Glomerular visceral epithelial cell (primary cell): ENCODE data around the gene USP38.
"Not testable (repeated sequence)": the region's sequence is repeated elsewhere in the genome, so short reads cannot be mapped to it uniquely, and the experiment has no call there.

ENCODE experiments used
- DNase-seq: peaks from one replicate; pipeline ENCODE4 v3.0.0-alpha.2; 2016; ENCODE audit errors: extremely low spot score

Gene USP38, protein sequence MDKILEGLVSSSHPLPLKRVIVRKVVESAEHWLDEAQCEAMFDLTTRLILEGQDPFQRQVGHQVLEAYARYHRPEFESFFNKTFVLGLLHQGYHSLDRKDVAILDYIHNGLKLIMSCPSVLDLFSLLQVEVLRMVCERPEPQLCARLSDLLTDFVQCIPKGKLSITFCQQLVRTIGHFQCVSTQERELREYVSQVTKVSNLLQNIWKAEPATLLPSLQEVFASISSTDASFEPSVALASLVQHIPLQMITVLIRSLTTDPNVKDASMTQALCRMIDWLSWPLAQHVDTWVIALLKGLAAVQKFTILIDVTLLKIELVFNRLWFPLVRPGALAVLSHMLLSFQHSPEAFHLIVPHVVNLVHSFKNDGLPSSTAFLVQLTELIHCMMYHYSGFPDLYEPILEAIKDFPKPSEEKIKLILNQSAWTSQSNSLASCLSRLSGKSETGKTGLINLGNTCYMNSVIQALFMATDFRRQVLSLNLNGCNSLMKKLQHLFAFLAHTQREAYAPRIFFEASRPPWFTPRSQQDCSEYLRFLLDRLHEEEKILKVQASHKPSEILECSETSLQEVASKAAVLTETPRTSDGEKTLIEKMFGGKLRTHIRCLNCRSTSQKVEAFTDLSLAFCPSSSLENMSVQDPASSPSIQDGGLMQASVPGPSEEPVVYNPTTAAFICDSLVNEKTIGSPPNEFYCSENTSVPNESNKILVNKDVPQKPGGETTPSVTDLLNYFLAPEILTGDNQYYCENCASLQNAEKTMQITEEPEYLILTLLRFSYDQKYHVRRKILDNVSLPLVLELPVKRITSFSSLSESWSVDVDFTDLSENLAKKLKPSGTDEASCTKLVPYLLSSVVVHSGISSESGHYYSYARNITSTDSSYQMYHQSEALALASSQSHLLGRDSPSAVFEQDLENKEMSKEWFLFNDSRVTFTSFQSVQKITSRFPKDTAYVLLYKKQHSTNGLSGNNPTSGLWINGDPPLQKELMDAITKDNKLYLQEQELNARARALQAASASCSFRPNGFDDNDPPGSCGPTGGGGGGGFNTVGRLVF

GRCh38 chr4:143184503-143185252, at the start of gene USP38:
TSS of gene USP38 (plus strand) at chr4:143184917. CDS start at chr4:143185451, 534 bp downstream.
- peak; percentile 97 for DNase-seq

GRCh38 chr4:143135358-143135757, 49.4 kb upstream of the USP38 start:
- DNase-seq = no peak

GRCh38 chr4:143140696-143141095, 44.0 kb upstream of the USP38 start:
- no peak for DNase-seq

- no peak for DNase-seq
These were observed 36.2 kb upstream of the USP38 start for GRCh38 chr4:143148521-143148920.

GRCh38 chr4:143156853-143157252, 27.9 kb upstream of the USP38 start:
- DNase-seq = no peak

GRCh38 chr4:143163614-143164013, 21.1 kb upstream of the USP38 start:
- no peak for DNase-seq

DNA sequence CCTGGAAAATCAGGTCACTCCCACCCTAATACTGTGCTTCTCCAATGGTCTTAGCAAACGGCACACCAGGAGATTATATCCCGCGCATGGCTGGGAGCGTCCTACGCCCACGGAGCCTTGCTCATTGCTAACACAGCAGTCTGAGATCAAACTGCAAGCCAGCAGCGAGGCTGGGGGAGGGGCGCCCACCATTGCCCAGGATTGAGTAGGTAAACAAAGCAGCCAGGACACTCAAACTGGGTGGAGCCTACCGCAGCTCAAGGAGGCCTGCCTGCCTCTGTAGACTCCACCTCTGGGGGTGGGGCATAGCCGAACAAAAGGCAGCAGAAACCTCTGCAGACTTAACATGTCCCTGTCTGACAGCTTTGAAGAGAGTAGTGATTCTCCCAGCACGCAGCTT, 18.0 kb upstream of the USP38 start:
- DNase-seq = not testable (repeated sequence)

GRCh38 chr4:143178923-143179322, 5.8 kb upstream of the USP38 start:
- no peak for DNase-seq

DNA sequence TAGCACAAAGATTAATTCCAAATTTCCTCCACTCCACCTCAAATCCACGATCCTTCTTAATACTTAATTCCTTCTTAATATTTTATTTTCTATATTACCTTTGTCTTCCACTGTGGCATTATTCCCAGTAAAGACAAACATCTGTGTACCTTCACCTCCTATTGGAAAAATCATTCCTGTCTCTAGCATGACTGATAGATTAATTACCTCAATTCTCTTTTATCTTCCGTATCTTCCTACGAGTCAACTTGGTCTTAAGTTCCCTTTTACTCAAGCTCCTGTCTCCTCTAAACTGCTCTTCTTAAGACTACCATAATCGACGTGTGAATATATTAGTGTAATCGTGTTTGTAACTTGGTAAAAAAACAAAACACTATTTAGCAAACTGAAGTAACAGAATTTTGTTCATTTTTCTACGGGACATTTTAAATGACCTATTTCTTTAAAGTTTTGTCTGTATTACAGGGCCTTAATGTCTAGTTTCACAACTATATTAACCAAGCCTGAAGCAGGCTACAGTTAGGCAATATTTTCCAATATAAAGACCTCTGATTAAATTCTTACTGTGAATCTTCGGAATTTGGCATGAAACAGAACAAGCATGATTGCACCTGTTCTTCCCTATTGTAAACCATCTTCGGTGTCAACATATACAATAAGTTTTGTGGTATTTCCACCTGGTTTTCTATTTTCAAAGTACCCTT, 1.1 kb upstream of the USP38 start:
- DNase-seq = no peak

- DNase-seq = no peak
These were observed 557 bp upstream of the USP38 start for GRCh38 chr4:143184217-143184502.

DNA sequence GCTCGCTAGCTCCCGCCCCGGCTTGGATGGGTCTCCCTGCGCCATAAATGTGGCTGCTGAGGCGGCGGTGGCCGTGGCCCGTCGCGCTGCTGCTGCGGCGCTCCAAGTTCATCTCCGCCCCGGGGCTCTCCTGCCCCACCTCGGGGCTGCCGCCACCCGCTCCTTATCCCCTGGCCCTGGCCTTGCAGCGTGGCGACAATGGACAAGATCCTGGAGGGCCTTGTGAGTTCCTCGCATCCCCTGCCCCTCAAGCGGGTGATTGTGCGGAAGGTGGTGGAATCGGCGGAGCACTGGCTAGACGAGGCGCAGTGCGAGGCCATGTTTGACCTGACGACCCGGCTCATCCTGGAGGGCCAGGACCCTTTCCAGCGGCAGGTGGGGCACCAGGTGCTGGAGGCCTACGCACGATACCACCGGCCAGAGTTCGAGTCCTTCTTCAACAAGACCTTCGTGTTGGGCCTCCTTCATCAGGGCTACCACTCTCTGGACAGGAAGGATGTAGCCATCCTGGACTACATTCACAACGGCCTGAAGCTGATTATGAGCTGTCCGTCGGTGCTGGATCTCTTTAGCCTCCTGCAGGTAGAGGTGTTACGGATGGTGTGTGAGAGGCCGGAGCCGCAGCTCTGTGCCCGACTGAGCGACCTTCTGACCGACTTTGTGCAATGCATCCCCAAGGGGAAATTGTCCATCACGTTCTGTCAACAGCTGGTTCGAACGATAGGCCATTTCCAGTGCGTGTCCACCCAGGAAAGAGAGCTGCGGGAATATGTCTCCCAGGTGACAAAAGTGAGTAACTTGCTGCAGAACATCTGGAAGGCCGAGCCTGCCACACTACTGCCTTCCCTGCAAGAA, 763 bp downstream of the USP38 start:
- peak; percentile 18 for DNase-seq

DNA sequence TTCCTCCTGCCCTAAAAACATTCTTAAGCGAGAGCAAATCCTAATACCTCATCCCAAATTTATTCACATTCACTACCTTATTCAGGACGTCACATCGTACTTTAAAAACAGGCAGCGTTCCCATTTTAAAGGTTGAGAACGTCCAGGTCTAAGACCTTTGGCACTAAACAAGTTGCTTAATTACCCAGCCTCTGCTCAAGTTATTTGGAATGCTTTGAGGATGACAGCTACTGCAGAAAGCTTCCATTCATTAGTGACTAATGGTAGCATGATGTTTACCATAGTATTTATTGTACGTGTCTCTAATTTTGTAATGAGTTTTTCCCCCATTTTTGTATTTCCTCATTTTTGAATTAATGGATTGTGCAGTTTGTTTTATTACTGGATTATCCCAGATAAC, 1.5 kb downstream of the USP38 start:
- no peak for DNase-seq

GRCh38 chr4:143186649-143187048, 1.9 kb downstream of the USP38 start:
- no peak for DNase-seq

DNA sequence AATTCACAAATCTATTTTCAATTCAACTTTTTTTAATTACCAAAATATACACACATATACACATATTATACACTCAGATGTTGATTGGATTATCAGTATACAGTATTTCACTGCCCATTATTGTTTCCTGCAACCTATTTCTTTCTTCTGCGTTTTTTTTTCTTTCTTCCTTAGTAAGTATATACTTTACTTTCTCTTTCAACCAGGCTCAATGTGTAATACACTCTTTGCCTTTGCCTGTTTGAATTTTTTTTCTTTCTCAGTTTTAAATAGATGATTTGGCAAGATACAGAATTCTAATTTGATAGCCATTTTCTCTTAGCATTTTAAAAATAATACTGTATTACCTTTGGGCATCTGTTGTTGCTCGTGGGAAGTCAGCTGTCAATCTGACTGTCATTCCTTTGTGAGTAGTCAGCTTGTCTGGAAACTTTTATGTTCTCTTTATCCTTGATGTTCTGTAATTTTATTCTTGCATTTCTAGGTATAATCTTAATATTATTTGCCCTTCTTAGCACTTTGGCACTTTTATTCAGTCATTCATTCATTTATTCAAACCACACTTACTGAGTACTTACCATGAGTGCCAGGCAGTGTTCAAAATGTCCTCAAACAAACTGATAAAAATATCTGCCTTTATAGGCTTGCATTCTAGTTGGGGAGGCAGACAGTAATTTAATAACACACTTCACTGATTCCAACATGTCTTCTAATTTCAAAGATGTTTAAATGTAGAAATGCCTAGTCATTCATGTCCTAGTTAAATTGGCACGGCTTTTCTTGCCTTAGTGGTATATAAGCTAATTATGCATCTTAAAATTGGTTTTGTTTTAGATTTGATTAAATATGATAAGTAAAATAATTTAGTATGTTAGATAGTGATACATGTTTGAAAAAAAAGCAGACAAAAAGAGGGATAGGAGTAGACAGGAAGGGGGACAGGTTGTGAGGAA, 3.7 kb downstream of the USP38 start:
- no peak for DNase-seq

GRCh38 chr4:143189528-143189927, 4.8 kb downstream of the USP38 start:
- no peak for DNase-seq

GRCh38 chr4:143195581-143195980, 10.9 kb downstream of the USP38 start:
- no peak for DNase-seq

GRCh38 chr4:143196323-143196722, 11.6 kb downstream of the USP38 start:
- no peak for DNase-seq

GRCh38 chr4:143199503-143199902, 14.8 kb downstream of the USP38 start:
- no peak for DNase-seq

DNA sequence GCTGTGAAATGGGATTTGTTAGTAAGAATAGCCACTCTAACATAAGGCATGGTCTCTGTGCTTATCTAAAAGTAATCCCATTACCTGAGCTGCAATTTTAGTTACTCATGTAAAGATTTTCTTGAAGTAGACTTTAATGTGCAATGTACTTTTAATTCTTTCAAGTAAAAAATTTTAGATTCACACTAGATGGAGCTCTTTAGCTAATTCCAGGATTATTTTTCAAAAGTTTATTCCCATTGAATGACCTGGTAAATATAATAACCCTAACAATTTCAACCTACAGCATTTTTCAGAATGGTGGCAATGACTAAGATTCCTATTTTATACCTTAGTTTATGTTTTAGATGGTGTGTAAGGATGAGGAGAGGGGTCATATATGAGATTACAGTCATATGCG, 18.1 kb downstream of the USP38 start:
- DNase-seq = no peak
